Measurements from ENCODE around the gene NID2.

- TF ChIP-seq TAF1 (conservative IDR thresholded peaks at IDR 0.05) (no peak), FOXA1 (IDR thresholded peaks at IDR 0.05) (no peak), ATF3 (IDR thresholded peaks at IDR 0.05) (no peak), GABPA (IDR thresholded peaks at IDR 0.05 in 1 of 2, conservative IDR thresholded peaks at IDR 0.05 in 1 of 2) (no peak), RAD21 (IDR thresholded peaks at IDR 0.05) (no peak), RXRA (IDR thresholded peaks at IDR 0.05) (no peak), HNF4G (IDR thresholded peaks at IDR 0.05) (no peak)
- TF ChIP-seq, protein P1, sequence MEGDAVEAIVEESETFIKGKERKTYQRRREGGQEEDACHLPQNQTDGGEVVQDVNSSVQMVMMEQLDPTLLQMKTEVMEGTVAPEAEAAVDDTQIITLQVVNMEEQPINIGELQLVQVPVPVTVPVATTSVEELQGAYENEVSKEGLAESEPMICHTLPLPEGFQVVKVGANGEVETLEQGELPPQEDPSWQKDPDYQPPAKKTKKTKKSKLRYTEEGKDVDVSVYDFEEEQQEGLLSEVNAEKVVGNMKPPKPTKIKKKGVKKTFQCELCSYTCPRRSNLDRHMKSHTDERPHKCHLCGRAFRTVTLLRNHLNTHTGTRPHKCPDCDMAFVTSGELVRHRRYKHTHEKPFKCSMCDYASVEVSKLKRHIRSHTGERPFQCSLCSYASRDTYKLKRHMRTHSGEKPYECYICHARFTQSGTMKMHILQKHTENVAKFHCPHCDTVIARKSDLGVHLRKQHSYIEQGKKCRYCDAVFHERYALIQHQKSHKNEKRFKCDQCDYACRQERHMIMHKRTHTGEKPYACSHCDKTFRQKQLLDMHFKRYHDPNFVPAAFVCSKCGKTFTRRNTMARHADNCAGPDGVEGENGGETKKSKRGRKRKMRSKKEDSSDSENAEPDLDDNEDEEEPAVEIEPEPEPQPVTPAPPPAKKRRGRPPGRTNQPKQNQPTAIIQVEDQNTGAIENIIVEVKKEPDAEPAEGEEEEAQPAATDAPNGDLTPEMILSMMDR (IDR thresholded peaks at IDR 0.05; ENCODE audit: low read depth, low read length, missing input control), result no peak
Observed at GRCh38 chr14:52091928-52092327, 23.1 kb upstream of the NID2 start.

Data from liver (tissue), 3 donors.